Neural cell (in vitro differentiated cells): ENCODE results near the gene AQP6. TPM values are rescaled to one million over a fixed set of nuclear protein-coding genes. Genes with fewer than 3 reads are reported as not detected.

Source experiments
- H2AFZ ChIP-seq: fragments of 200-600, 300-800 bp; sonication (generic), shearing (Covaris generic); 2 replicates; pipeline ENCODE4 v1.6.0; 2014; ENCODE audit warnings: low read depth, mild to moderate bottlenecking, antibody characterized with exemption, low read length, moderate library complexity
- H3F3A ChIP-seq: fragments of 200-600 bp; shearing (Covaris generic); 2 replicates; pipeline ENCODE4 v1.6.1; 2016; ENCODE audit warnings: mild to moderate bottlenecking, moderate library complexity, mixed read lengths, antibody characterized with exemption, low read length; ENCODE audit not compliant: insufficient read depth, poor library complexity, severe bottlenecking
- H3K27ac ChIP-seq: fragments of 200-600, 300-800 bp; sonication (generic), shearing (Covaris generic); 2 replicates; pipeline ENCODE4 v1.5.1; 2014; ENCODE audit warnings: mild to moderate bottlenecking, low read length, moderate library complexity
- H3K27me3 ChIP-seq: fragments of 300-800, 200-600 bp; sonication (generic), shearing (Covaris generic); 2 replicates; pipeline ENCODE4 v1.6.0; 2014; ENCODE audit warnings: mild to moderate bottlenecking, low read depth, low read length, moderate library complexity; ENCODE audit not compliant: insufficient read depth
- H3K36me3 ChIP-seq: fragments of 300-800, 200-600 bp; sonication (generic), shearing (Covaris generic); 2 replicates; pipeline ENCODE4 v1.5.1; 2014; ENCODE audit warnings: mild to moderate bottlenecking, antibody characterized with exemption, low read length, moderate library complexity; ENCODE audit not compliant: insufficient read depth
- H3K4me2 ChIP-seq: fragments of 300-800, 200-600 bp; sonication (generic), shearing (Covaris generic); 2 replicates; pipeline ENCODE4 v1.6.0; 2014; ENCODE audit warnings: mild to moderate bottlenecking, low read length
- H3K4me3 ChIP-seq: fragments of 300-800, 200-600 bp; sonication (generic), shearing (Covaris generic); 2 replicates; pipeline ENCODE4 v1.5.1; 2014; ENCODE audit warnings: mild to moderate bottlenecking, low read length, moderate library complexity
- H3K79me2 ChIP-seq: fragments of 200-600 bp; shearing (Covaris generic); replicated peaks from 2 replicates; pipeline ENCODE4 v1.6.0; 2014; ENCODE audit warnings: mild to moderate bottlenecking, low read length, moderate library complexity; ENCODE audit not compliant: insufficient read depth
- H3K9ac ChIP-seq: fragments of 300-800, 200-600 bp; sonication (generic), shearing (Covaris generic); 2 replicates; pipeline ENCODE4 v1.6.1; 2016; ENCODE audit warnings: mild to moderate bottlenecking, low read length, mixed read lengths
- H3K9me2 ChIP-seq: fragments of 200-600 bp; shearing (Covaris generic); 2 replicates; pipeline ENCODE4 v1.6.1; 2016; ENCODE audit warnings: mild to moderate bottlenecking, low read length, mixed read lengths; ENCODE audit not compliant: insufficient read depth
- H3K9me3 ChIP-seq: fragments of 200-600, 300-800 bp; sonication (generic), shearing (Covaris generic); 2 replicates; pipeline ENCODE4 v1.6.1; 2016; ENCODE audit warnings: mild to moderate bottlenecking, mixed run types, low read length, moderate library complexity, mixed read lengths
- H4K20me1 ChIP-seq: fragments of 200-600 bp; shearing (Covaris generic); 2 replicates; pipeline ENCODE4 v1.6.1; 2016; ENCODE audit warnings: mild to moderate bottlenecking, mixed run types; ENCODE audit not compliant: insufficient read depth
- CTCF ChIP-seq: fragments of 450-650 bp; IDR thresholded peaks from 2 replicates; pipeline ENCODE4 v1.5.1; 2014; ENCODE audit warnings: antibody characterized with exemption, mild to moderate bottlenecking, moderate library complexity; ENCODE audit not compliant: poor library complexity, severe bottlenecking
- EP300 ChIP-seq: fragments of 450-650 bp; conservative IDR thresholded peaks from 2 replicates; pipeline ENCODE4 v1.6.1; 2014; ENCODE audit warnings: antibody characterized with exemption, mild to moderate bottlenecking, moderate library complexity; ENCODE audit not compliant: poor library complexity, severe bottlenecking
- EZH2 ChIP-seq: fragments of 200-600, 300-800 bp; shearing (Covaris generic), sonication (generic); IDR thresholded peaks from 2 replicates; pipeline ENCODE4 v1.6.1; 2014; ENCODE audit warnings: antibody characterized with exemption, low read length, borderline replicate concordance, mild to moderate bottlenecking; ENCODE audit not compliant: insufficient read depth, poor library complexity, severe bottlenecking
- MXI1 ChIP-seq: fragments of 450-650 bp; conservative IDR thresholded peaks from 2 replicates; pipeline ENCODE4 v1.6.1; 2014; ENCODE audit warnings: antibody characterized with exemption, mild to moderate bottlenecking; ENCODE audit not compliant: poor library complexity, severe bottlenecking
- POLR2AphosphoS5 ChIP-seq: IDR thresholded peaks from 2 replicates; pipeline ENCODE4 v1.6.1; 2012
- RAD21 ChIP-seq: fragments of 450-650 bp; conservative IDR thresholded peaks from 2 replicates; pipeline ENCODE4 v1.6.1; 2014; ENCODE audit warnings: antibody characterized with exemption, mild to moderate bottlenecking, moderate library complexity
- REST ChIP-seq: IDR thresholded peaks from 2 replicates; pipeline ENCODE4 v1.6.1; 2012; ENCODE audit warnings: borderline replicate concordance
- SMC3 ChIP-seq: fragments of 450-650 bp; conservative IDR thresholded peaks from 2 replicates; pipeline ENCODE4 v1.6.1; 2014; ENCODE audit warnings: antibody characterized with exemption, mild to moderate bottlenecking, moderate library complexity; ENCODE audit not compliant: poor library complexity
- TAF1 ChIP-seq: IDR thresholded peaks from 2 replicates; pipeline ENCODE4 v1.6.1; 2012; ENCODE audit warnings: low read depth
- polyA plus RNA-seq: library from polyadenylated mRNA; depleted of rRNA; stranded (reverse); fragments of >200 nt; gene quantifications from 2 replicates; pipeline ENCODE4 v1.2.3, GENCODE V29; 2014

The AQP6 gene
- polyA plus RNA-seq, 1 donor from 2014 or later = not detected

- TF ChIP-seq RAD21 (no peak), EZH2 (no peak), EP300 (no peak), TAF1 (no peak), REST (no peak), POLR2AphosphoS5 (no peak)
- H3K9me2 ChIP-seq = no peaks in the 10 kb centered on the region
- no peak overlapping the region for H3K4me3 ChIP-seq
- H2AFZ ChIP-seq = no peak overlapping the region
- H3K9me3 ChIP-seq = no peaks in the 10 kb centered on the region
- no peaks in the 10 kb centered on the region for H3K27me3 ChIP-seq
- H3K9ac ChIP-seq = no peak overlapping the region
- H3K79me2 ChIP-seq = no peaks in the 10 kb centered on the region
- no peak overlapping the region for H3K4me2 ChIP-seq
- no peaks in the 10 kb centered on the region for H3K36me3 ChIP-seq
- no peaks in the 10 kb centered on the region for H3F3A ChIP-seq
- H3K27ac ChIP-seq = no peak overlapping the region
- H4K20me1 ChIP-seq = no peaks in the 10 kb centered on the region
Observed at GRCh38 chr12:49942921-49943624, 29.7 kb upstream of the AQP6 start.

GRCh38 chr12:49943625-49943960, 29.2 kb upstream of the AQP6 start:
- Histone ChIP-seq H3K36me3 (no peaks in the 10 kb centered on the region), H3K9ac (no peak overlapping the region), H2AFZ (no peak overlapping the region), H4K20me1 (no peaks in the 10 kb centered on the region), H3K27ac (no peak overlapping the region), H3K79me2 (no peaks in the 10 kb centered on the region), H3K4me2 (no peak overlapping the region), H3K9me3 (no peaks in the 10 kb centered on the region), H3K9me2 (no peaks in the 10 kb centered on the region), H3K4me3 (no peak overlapping the region), H3K27me3 (no peaks in the 10 kb centered on the region), H3F3A (no peaks in the 10 kb centered on the region)
- TF ChIP-seq REST (no peak), EP300 (no peak), TAF1 (no peak), EZH2 (no peak), RAD21 (no peak), POLR2AphosphoS5 (no peak), SMC3 (no peak), MXI1 (no peak), CTCF (no peak)
